ENCODE data around the gene ATXN1. TPM values are rescaled to one million over a fixed set of nuclear protein-coding genes. Genes with fewer than 3 reads are reported as not detected.

ATXN1 gene
- total RNA-seq, 1 donor from 2014 or later = 3.9 TPM

DNA sequence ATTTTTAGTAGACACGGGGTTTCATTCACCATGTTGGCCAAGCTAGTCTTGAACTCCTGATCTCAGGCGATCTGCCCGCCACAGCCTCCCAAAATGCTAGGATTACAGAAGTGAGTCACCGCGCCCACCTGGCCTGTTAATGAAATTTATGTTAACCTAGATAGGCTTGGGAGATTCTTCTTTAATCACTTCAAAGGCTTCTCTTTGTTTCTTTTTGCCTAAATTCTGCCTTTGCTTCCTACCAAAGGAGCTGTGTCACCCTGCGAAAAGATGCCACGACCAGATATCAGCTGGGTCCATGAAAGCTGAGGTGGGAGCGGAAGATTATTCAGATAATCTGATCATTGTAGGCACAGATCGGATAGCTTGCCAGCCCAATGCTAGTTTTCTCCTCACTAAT lies 447.5 kb downstream of the ATXN1 start:
- TF ChIP-seq, protein P1, sequence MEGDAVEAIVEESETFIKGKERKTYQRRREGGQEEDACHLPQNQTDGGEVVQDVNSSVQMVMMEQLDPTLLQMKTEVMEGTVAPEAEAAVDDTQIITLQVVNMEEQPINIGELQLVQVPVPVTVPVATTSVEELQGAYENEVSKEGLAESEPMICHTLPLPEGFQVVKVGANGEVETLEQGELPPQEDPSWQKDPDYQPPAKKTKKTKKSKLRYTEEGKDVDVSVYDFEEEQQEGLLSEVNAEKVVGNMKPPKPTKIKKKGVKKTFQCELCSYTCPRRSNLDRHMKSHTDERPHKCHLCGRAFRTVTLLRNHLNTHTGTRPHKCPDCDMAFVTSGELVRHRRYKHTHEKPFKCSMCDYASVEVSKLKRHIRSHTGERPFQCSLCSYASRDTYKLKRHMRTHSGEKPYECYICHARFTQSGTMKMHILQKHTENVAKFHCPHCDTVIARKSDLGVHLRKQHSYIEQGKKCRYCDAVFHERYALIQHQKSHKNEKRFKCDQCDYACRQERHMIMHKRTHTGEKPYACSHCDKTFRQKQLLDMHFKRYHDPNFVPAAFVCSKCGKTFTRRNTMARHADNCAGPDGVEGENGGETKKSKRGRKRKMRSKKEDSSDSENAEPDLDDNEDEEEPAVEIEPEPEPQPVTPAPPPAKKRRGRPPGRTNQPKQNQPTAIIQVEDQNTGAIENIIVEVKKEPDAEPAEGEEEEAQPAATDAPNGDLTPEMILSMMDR (conservative IDR thresholded peaks at IDR 0.05) = no peak
- Mint-ChIP-seq H3K36me3 (ENCODE audit: low read depth) (no peaks in the 10 kb centered on the region), H3K27ac (ENCODE audit: unreplicated experiment) (no peak overlapping the region), H3K4me3 (no peak overlapping the region), H3K9me3 (no peaks in the 10 kb centered on the region), H3K4me1 (no peaks in the 10 kb centered on the region), H3K27me3 (ENCODE audit: low read depth) (no peaks in the 10 kb centered on the region)
- no peak for DNase-seq (ENCODE audit: low read depth, low spot score)

DNA sequence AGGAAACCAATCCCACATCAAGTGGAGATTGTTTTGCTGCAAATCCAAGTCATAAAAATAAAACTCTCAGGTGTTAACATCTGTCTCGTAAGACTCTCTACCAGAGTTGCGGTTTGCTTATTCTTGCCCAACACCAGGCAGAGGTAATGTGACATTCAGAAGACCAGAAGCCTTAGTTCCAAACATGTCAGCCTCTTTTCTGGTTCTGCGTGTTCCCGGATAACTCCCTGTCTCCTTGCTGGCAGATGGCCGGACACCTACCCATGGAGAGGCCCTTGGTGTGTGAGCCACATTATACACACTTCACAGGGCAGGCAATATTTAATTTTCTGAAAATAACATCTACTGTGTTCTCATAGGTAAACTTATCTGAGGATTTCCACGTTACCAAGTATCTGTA lies 449.5 kb downstream of the ATXN1 start:
- Mint-ChIP-seq H3K27ac (ENCODE audit: unreplicated experiment) (no peak overlapping the region), H3K4me3 (no peak overlapping the region), H3K36me3 (ENCODE audit: low read depth) (no peaks in the 10 kb centered on the region), H3K27me3 (ENCODE audit: low read depth) (no peaks in the 10 kb centered on the region), H3K9me3 (no peaks in the 10 kb centered on the region), H3K4me1 (no peaks in the 10 kb centered on the region)
- no peak for DNase-seq (ENCODE audit: low read depth, low spot score)
- TF ChIP-seq, protein P1 (conservative IDR thresholded peaks at IDR 0.05) = no peak

DNA sequence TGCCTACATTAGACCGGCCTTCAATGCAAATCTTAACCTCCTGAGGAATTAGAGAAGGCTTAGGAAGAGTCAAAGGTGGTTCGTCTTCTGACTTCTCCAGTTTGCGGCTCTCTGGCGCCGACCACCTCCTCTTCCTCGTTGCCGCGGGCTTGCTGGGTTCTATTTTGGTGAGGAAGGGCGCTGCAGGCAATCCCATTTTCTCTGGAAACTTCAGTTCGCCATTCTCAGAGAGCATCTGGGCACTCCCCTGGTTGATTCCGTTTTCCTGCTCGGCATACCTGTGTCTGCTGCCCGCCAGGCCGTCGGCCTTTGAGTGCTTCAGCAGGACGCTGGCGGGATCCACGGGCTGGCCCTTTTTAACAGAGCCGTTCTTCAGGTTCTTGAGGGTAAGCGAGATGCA lies 454.9 kb downstream of the ATXN1 start:
- peaks cover 10% of the 10 kb centered on the region for H3K4me1 Mint-ChIP-seq
- H3K4me3 Mint-ChIP-seq = no peak overlapping the region

DNA sequence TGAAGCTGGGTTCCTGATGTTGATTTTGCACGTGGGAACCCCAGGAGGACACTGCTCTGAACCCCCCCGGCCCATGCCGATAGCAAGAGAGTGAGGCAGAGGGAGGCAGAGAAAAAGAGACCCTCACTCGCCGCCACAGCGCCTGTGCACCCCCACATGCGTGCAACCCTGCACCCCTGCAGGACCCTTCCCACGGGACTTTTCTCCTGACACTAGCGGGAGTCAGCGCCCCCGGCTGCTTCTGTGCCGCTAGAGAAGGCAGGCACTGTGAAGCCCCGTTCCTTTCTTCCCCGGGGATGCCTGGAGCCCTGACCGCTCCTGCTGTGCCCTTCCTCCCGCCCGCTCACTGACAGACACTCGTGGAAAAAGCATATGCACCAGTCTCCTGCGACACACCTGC lies 455.5 kb downstream of the ATXN1 start:
- Mint-ChIP-seq H3K9me3 (no peaks in the 10 kb centered on the region), H3K4me3 (no peak overlapping the region), H3K27ac (ENCODE audit: unreplicated experiment) (no peak overlapping the region), H3K4me1 (peaks cover 10% of the 10 kb centered on the region), H3K36me3 (ENCODE audit: low read depth) (no peaks in the 10 kb centered on the region), H3K27me3 (ENCODE audit: low read depth) (peaks cover 44% of the 10 kb centered on the region)
- TF ChIP-seq, protein P1 (conservative IDR thresholded peaks at IDR 0.05) = no peak
- no peak for DNase-seq (ENCODE audit: low read depth, low spot score)

More for the DNA sequence above, 454.9 kb downstream of the ATXN1 start:
- Mint-ChIP-seq H3K36me3 (ENCODE audit: low read depth) (no peaks in the 10 kb centered on the region), H3K9me3 (no peaks in the 10 kb centered on the region), H3K27me3 (ENCODE audit: low read depth) (peaks cover 44% of the 10 kb centered on the region), H3K27ac (ENCODE audit: unreplicated experiment) (no peak overlapping the region)
- no peak for DNase-seq (ENCODE audit: low read depth, low spot score)
- TF ChIP-seq, protein P1 (conservative IDR thresholded peaks at IDR 0.05) = no peak

DNA sequence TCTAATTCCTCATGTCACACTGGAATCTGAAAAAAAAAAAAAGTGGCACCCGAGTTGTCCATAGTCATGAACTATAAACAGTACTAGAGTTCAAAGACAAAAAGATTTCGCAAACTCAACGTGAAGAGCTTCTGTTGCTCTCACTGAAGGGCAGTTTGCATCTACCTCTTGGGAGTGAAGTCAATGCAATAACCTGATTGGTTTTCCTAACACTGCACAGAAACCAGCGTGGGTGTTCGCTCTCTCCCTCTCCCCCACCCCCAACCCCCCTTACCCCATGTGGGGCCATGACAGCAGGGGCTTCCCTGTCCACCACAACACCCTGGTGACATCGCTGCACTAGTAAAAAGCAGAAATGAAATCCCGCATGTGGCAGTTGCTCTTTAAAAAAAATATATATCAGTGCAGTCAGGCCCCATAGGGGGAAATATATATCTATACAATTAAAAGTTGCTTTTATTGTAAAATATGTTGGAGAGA lies 456.0 kb downstream of the ATXN1 start:
- Mint-ChIP-seq H3K9me3 (no peaks in the 10 kb centered on the region), H3K36me3 (ENCODE audit: low read depth) (no peaks in the 10 kb centered on the region), H3K4me1 (peaks cover 10% of the 10 kb centered on the region), H3K27ac (ENCODE audit: unreplicated experiment) (no peak overlapping the region), H3K4me3 (no peak overlapping the region), H3K27me3 (ENCODE audit: low read depth) (peaks cover 44% of the 10 kb centered on the region)
- no peak for DNase-seq (ENCODE audit: low read depth, low spot score)
- TF ChIP-seq, protein P1 (conservative IDR thresholded peaks at IDR 0.05) = no peak
